Right lobe of liver (tissue), 4 donors: ENCODE measurements around the gene TTC7B.

ENCODE experiments used
- CTCF ChIP-seq, 4 donors: fragments of 200-600 bp in 3 of 4; fragments of 450-650 bp in 1 of 4; IDR thresholded peaks; one replicate each; pipeline versions ENCODE4 v1.5.1 to v1.8.0; 2016 to 2022; ENCODE audit warnings: antibody characterized with exemption in 4 of 4, mild to moderate bottlenecking in 2 of 4
- POLR2A ChIP-seq: fragments of 450-650 bp; IDR thresholded peaks from one replicate; pipeline ENCODE4 v1.6.1; 2017; ENCODE audit warnings: antibody characterized with exemption, mild to moderate bottlenecking
- donor health status: DM: no; HTN: no; CAD: no.
- donor health status: DM: no; HTN: no; CAD: no.
- donor health status: DM: no; HTN: yes; CAD: no.

DNA sequence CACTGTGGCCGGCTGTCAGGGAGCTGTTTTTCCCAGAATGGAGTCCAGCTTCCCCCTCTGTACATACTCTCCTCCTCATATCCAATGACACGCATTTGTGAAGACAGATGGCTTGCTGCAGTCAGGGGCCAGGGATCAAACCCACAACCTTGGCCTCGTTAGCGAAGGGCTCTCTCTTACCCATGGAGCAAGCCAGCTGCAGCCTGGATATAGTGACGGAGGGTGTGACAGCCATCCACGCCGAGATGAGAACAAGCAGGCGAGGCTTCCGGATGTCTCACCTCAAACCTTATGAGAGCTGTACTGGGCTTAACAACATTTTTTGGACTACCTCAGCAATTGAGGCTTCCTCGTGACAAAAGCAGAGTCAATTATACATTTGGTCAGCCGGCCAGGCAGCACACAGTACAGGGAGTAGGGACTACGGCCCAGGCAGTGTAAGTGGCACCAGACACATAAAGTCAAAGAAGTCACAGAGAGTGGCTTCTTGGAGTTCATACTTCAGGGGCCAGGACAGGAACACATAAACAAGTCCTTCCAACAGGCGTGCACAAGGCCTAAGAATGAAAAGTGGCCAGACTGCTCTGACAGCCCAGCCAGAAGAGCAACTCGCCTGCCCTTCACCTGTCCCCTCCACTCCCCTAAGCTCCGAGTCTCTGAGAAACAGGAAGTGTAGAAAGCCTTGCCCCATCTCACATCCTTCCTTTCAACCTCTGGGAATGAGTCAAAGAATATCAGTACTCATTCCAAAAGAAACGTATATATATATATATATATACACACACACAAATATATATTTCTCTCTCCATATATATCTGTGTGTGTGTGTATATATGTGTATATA, 115.1 kb downstream of the TTC7B start:
- no peak for TF ChIP-seq CTCF (IDR thresholded peaks at IDR 0.05)
- no peak for TF ChIP-seq POLR2A
